GM13977 (cell line): ENCODE measurements around the gene METAP1D.
A peak's percentile ranks its signal among the peaks of the same experiment; 100 is the strongest.

ENCODE experiments used
- DNase-seq: peaks from one replicate; pipeline ENCODE4 v3.0.0; 2012; ENCODE audit warnings: low spot score
- CTCF ChIP-seq: IDR thresholded peaks from 2 replicates; pipeline ENCODE4 v1.5.1; 2012; ENCODE audit warnings: mild to moderate bottlenecking, control low read depth; ENCODE audit not compliant: insufficient read depth; ENCODE audit errors: extremely low read depth, missing control alignments
- in situ Hi-C: fragments of 300-500 bp; cut with MboI; formaldehyde crosslinking; loops from one replicate; pipeline ENCODE4 v1.12.0; 2022; ENCODE audit warnings: low sequenced_read_pairs, low pct_unique_long_range_greater_than_20kb, mixed read lengths, inconsistent platforms; ENCODE audit not compliant: unreplicated experiment

The METAP1D gene

GRCh38 chr2:172082944-172083627 is 83.3 kb downstream of the METAP1D start:
- in situ Hi-C loops = loop anchor here (10.0 to 25.0 kb wide), 3 partner anchors 271 to 1368 kb away; partner anchors contain the start of genes GAD1 and SP5
- DNase-seq = no peak

DNA sequence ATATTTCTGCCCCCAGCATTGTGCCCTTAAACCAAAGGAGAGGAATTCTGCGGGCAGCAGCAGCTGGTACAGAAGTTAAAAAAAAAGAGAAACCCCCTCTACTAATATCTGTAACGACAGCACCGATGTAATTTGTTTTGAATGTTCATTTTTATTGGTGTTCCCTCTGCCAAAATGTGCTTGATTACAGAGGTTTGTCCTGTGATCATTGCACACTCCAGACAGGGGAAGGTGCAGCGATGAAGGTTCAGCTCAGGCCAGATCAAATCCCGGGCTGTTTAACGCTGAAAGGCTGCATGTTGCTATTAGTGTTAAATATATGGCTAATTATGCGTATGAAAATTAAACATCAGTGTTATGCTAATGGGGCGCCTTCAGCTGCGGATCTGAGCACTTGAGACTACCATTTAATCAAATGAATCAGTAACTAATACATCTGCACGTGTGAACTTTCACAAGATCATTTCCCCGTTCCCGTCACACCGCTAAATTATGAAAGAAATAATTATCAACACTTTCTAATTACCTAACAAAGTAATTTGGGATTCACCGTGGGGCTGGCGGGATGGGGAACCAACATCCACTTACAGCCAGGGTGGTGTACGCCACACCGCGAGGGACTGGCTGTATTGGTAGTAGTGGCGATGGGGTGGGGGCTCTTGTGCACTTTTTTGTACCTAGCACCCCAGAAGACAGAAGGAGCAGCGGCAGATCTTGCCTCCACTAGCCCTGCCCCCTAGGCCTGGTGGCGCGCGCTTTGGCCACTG is 84.1 kb downstream of the METAP1D start:
- peak; percentile 21 for DNase-seq
- TF ChIP-seq CTCF = no peak
- in situ Hi-C loops = loop anchor here (10.0 to 25.0 kb wide), 3 partner anchors 272 to 1369 kb away; partner anchors contain the start of genes GAD1 and SP5

More at GRCh38 chr2:172082944-172083627, 83.3 kb downstream of the METAP1D start:
- no peak for TF ChIP-seq CTCF

- no peak for DNase-seq
- in situ Hi-C loops = loop anchor here (10.0 to 25.0 kb wide), 3 partner anchors 272 to 1370 kb away; partner anchors contain the start of genes GAD1 and SP5
- TF ChIP-seq CTCF = no peak
These were observed 84.6 kb downstream of the METAP1D start for GRCh38 chr2:172084395-172084644.

DNA sequence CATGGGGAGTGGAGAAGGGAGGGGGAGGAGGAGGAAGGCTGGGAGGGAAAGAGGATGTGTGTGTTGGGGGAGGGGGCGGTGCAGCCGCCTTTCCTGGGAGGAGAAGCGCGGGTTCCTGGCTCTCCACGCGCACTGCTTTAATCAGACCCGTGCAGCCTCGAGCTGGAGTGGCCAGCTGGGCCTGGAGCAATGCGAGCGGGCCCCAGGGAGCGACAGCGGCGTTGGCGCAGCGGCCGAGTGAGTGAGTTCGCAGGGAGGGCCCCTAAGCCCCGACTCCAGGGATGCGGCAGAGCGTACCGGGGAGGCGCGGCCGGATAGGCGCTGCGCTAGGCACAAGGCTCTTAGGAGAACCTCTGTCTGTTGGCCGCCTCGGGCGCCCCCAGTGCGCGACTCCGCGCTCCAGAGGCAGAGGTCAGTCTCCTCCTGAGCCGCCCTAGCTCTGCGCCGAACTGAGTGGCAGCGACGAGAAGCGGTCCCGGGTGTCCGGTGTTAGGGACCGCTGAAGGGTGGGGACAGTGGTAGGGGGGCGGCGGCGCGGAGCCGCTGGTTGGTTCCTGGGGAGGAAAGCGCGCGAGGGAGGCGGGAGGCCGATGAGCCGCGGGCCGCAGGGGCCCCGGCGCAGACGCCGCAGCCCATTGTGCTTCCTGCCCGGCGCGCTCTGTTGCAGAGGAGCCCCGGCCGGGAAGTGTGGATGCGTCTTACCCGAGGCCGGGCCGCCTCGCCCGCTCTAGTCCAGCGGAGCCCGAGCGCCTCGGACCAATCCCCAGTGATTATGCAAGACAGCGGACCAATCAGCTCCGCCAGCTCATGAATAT is 85.1 kb downstream of the METAP1D start:
- DNase-seq = peak; percentile 92
- no peak for TF ChIP-seq CTCF
- in situ Hi-C loops = loop anchor here (10.0 to 25.0 kb wide), 3 partner anchors 273 to 1370 kb away; partner anchors contain the start of genes GAD1 and SP5

GRCh38 chr2:172085460-172086159 is 85.9 kb downstream of the METAP1D start, which contains the start of gene DLX1:
Gene DLX1, plus strand, starts transcription at chr2:172085507. Its CDS starts 171 bp downstream, at chr2:172085678.
- DNase-seq = no peak
- in situ Hi-C loops = loop anchor here (10.0 to 25.0 kb wide), 3 partner anchors 273 to 1371 kb away; partner anchors contain the start of genes GAD1 and SP5
- no peak for TF ChIP-seq CTCF
